ENCODE measurements around the gene ZNF655. TPM values are rescaled to one million over a fixed set of nuclear protein-coding genes. Genes with fewer than 3 reads are reported as not detected.

The ZNF655 gene
- total RNA-seq, 4 donors from 2014 or later: 37.1 to 142 (median 99.9) TPM

DNA sequence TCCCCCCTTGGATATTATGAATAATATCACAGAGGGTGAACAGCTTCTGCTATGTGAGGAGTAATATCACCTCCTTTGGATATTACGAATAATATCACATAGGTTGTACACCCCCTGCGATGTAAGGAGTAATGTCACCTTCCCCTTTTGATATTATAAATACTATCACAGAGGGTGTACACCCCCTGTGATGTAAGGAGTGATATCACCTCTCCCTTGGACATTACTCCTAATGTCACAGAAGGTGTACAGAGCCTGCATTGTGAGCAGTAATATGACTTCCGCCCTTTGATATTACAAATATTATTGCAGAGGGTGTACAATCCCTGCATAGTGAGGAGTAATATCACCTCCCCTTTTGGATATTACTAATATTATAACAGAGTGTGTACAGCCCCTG lies 30.4 kb downstream of the ZNF655 start:
- Histone ChIP-seq H3K36me3 (no peaks in the 10 kb centered on the region), H3K4me1 (no peaks in the 10 kb centered on the region), H3K27me3 (no peaks in the 10 kb centered on the region), H3K27ac (no peak overlapping the region), H3K4me3 (no peak overlapping the region), H3K9me3 (no peaks in the 10 kb centered on the region)
- no peak for TF ChIP-seq POLR2A (IDR thresholded peaks at IDR 0.05)
- no peak for DNase-seq
- intact Hi-C loops (cut with DNase I; ENCODE audit: low total_unique reads): no loop called here

GRCh38 chr7:99594948-99595745 lies 36.7 kb downstream of the ZNF655 start:
- no peaks in the 10 kb centered on the region for H3K36me3 ChIP-seq
- H3K4me1 ChIP-seq: no peaks in the 10 kb centered on the region
- DNase-seq: no peak
- no peaks in the 10 kb centered on the region for H3K27me3 ChIP-seq
- intact Hi-C loops (cut with DNase I; ENCODE audit: low total_unique reads): no loop called here
- H3K4me3 ChIP-seq: no peak overlapping the region
- TF ChIP-seq, protein P1, sequence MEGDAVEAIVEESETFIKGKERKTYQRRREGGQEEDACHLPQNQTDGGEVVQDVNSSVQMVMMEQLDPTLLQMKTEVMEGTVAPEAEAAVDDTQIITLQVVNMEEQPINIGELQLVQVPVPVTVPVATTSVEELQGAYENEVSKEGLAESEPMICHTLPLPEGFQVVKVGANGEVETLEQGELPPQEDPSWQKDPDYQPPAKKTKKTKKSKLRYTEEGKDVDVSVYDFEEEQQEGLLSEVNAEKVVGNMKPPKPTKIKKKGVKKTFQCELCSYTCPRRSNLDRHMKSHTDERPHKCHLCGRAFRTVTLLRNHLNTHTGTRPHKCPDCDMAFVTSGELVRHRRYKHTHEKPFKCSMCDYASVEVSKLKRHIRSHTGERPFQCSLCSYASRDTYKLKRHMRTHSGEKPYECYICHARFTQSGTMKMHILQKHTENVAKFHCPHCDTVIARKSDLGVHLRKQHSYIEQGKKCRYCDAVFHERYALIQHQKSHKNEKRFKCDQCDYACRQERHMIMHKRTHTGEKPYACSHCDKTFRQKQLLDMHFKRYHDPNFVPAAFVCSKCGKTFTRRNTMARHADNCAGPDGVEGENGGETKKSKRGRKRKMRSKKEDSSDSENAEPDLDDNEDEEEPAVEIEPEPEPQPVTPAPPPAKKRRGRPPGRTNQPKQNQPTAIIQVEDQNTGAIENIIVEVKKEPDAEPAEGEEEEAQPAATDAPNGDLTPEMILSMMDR (IDR thresholded peaks at IDR 0.05): no peak
- TF ChIP-seq POLR2A (IDR thresholded peaks at IDR 0.05): no peak
- H3K27ac ChIP-seq: no peak overlapping the region
- H3K9me3 ChIP-seq: no peaks in the 10 kb centered on the region

GRCh38 chr7:99596408-99596955 lies 38.0 kb downstream of the ZNF655 start:
- no peak overlapping the region for H3K4me3 ChIP-seq
- no peaks in the 10 kb centered on the region for H3K36me3 ChIP-seq
- no peaks in the 10 kb centered on the region for H3K4me1 ChIP-seq
- DNase-seq: no peak
- intact Hi-C loops (cut with DNase I; ENCODE audit: low total_unique reads): no loop called here
- no peaks in the 10 kb centered on the region for H3K9me3 ChIP-seq
- H3K27ac ChIP-seq: no peak overlapping the region
- no peaks in the 10 kb centered on the region for H3K27me3 ChIP-seq
- no peak for TF ChIP-seq POLR2A (IDR thresholded peaks at IDR 0.05)
- TF ChIP-seq, protein P1 (IDR thresholded peaks at IDR 0.05): no peak

DNA sequence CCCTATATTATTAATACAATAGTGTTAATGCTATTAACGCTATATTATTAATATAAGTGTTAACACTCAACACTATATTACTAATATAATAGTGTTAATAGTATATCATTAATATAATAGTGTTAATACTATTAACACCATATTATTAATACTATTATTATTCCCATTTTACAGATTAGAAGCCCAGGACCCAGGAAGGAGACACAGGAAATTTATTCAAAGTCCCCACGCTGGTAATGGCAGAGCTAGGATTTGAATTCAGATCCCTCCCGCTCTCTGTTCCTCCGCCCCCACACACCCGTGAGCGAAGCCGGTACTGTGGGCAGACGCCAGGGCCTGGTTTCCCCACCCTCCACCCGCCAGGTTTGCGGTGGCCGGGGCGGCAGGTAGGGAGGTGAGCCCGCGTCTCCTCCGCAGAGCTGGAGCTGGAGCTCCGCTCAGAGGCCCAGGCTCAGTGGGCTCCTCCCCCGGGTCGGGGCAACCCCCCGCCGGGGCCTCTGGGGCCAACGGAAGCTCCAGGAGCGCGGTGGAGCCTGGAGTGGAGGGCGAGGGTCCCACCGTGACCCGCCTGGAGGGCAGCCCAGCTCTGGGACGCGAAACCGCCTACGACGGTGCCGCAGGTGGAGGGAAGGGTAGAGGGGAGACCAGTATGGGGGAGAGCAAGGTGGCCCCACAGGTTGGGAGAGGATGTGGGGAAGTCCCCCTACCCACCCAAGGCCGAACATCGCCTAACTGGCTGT lies 39.5 kb downstream of the ZNF655 start, which contains the start of gene TMEM225B:
Gene TMEM225B (plus strand): TSS at position 506 of the 740 bp plus-strand sequence. CDS start 6,122 bp downstream, outside the sequence.
- no peak for DNase-seq
- H3K4me1 ChIP-seq: no peaks in the 10 kb centered on the region
- no peaks in the 10 kb centered on the region for H3K27me3 ChIP-seq
- TF ChIP-seq, protein P1 (IDR thresholded peaks at IDR 0.05): no peak
- TF ChIP-seq POLR2A (IDR thresholded peaks at IDR 0.05): no peak
- no peak within 1 kb of the TSS for H3K27ac ChIP-seq
- no peaks in the 10 kb centered on the region for H3K36me3 ChIP-seq
- no peak within 1 kb of the TSS for H3K4me3 ChIP-seq
- no peaks in the 10 kb centered on the region for H3K9me3 ChIP-seq
- intact Hi-C loops (cut with DNase I; ENCODE audit: low total_unique reads): no loop called here

GRCh38 chr7:99599836-99600235 lies 41.4 kb downstream of the ZNF655 start:
- Histone ChIP-seq H3K27me3 (no peaks in the 10 kb centered on the region), H3K4me1 (no peaks in the 10 kb centered on the region), H3K27ac (no peak overlapping the region), H3K9me3 (no peaks in the 10 kb centered on the region), H3K4me3 (no peak overlapping the region), H3K36me3 (no peaks in the 10 kb centered on the region)
- no peak for TF ChIP-seq POLR2A (IDR thresholded peaks at IDR 0.05)
- TF ChIP-seq, protein P1 (IDR thresholded peaks at IDR 0.05): no peak
- intact Hi-C loops (cut with DNase I; ENCODE audit: low total_unique reads): no loop called here
- DNase-seq: no peak

All from uterus (tissue), 4 donors.